OCI-LY1 (cell line): ENCODE results near the gene ASCL2.

Source experiments
- H2AFZ ChIP-seq: fragments of 200-600 bp; sonication (generic), shearing (Covaris generic); 2 replicates; pipeline ENCODE4 v1.6.0; 2014; ENCODE audit warnings: antibody characterized with exemption, mild to moderate bottlenecking, low read length
- H3F3A ChIP-seq: fragments of 200-600 bp; sonication (generic), shearing (Covaris generic); 2 replicates; pipeline ENCODE4 v1.6.0; 2014; ENCODE audit warnings: mild to moderate bottlenecking, antibody characterized with exemption, low read length, moderate library complexity; ENCODE audit not compliant: insufficient read depth
- H3K27ac ChIP-seq: fragments of 200-600 bp; sonication (generic); 2 replicates; pipeline ENCODE4 v1.5.1; 2014; ENCODE audit warnings: low read length, mixed run types, mild to moderate bottlenecking, low read depth; ENCODE audit not compliant: poor library complexity, severe bottlenecking
- H3K27me3 ChIP-seq: fragments of 200-600 bp; sonication (generic); 2 replicates; pipeline ENCODE4 v1.6.0; 2014; ENCODE audit warnings: antibody characterized with exemption, mild to moderate bottlenecking, low read length, moderate library complexity; ENCODE audit not compliant: insufficient read depth
- H3K36me3 ChIP-seq: fragments of 200-600 bp; sonication (generic); 2 replicates; pipeline ENCODE4 v1.6.1; 2014; ENCODE audit warnings: mild to moderate bottlenecking, antibody characterized with exemption, low read length, moderate library complexity, mixed read lengths; ENCODE audit not compliant: insufficient read depth
- H3K4me1 ChIP-seq: fragments of 200-600 bp; sonication (generic); 2 replicates; pipeline ENCODE4 v1.5.1; 2014; ENCODE audit warnings: mild to moderate bottlenecking, low read length, moderate library complexity; ENCODE audit not compliant: insufficient read depth, severe bottlenecking
- H3K4me2 ChIP-seq: fragments of 200-600 bp; sonication (generic), shearing (Covaris generic); 2 replicates; pipeline ENCODE4 v1.6.1; 2014; ENCODE audit warnings: low read length
- H3K4me3 ChIP-seq: fragments of 200-600 bp; sonication (generic); 2 replicates; pipeline ENCODE4 v1.5.1; 2014; ENCODE audit warnings: low read length, low read depth, mild to moderate bottlenecking, mixed read lengths; ENCODE audit not compliant: poor library complexity, severe bottlenecking
- H3K79me2 ChIP-seq: fragments of 200-600 bp; shearing (Covaris generic); 2 replicates; pipeline ENCODE4 v1.6.1; 2016; ENCODE audit warnings: mixed run types, low read length, mixed read lengths; ENCODE audit not compliant: insufficient read depth
- H3K9ac ChIP-seq: fragments of 200-600 bp; sonication (generic), shearing (Covaris generic); 2 replicates; pipeline ENCODE4 v1.6.1; 2014; ENCODE audit warnings: mild to moderate bottlenecking, low read length, mixed read lengths
- H3K9me2 ChIP-seq: fragments of 200-600 bp; sonication (generic), shearing (Covaris generic); 2 replicates; pipeline ENCODE4 v1.6.1; 2014; ENCODE audit warnings: low read depth, mild to moderate bottlenecking, low read length, mixed read lengths
- H3K9me3 ChIP-seq: fragments of 200-600 bp; shearing (Covaris generic); 2 replicates; pipeline ENCODE4 v1.6.1; 2014; ENCODE audit warnings: low read length, mixed read lengths
- H4K20me1 ChIP-seq: fragments of 200-600 bp; sonication (generic), shearing (Covaris generic); 2 replicates; pipeline ENCODE4 v1.6.0; 2016; ENCODE audit warnings: mild to moderate bottlenecking, low read length; ENCODE audit not compliant: insufficient read depth
- CTCF ChIP-seq: fragments of 200-600 bp; sonication (generic), shearing (Covaris generic); IDR thresholded peaks from 2 replicates; pipeline ENCODE4 v1.5.1; 2017; ENCODE audit warnings: mild to moderate bottlenecking, antibody characterized with exemption, low read length, moderate library complexity, mixed read lengths
- EZH2 ChIP-seq: fragments of 200-600 bp; sonication (generic), shearing (Covaris generic); IDR thresholded peaks from 2 replicates; pipeline ENCODE4 v1.8.0; 2017; ENCODE audit warnings: borderline replicate concordance, mixed run types, mild to moderate bottlenecking, antibody characterized with exemption, low read length, moderate library complexity, mixed read lengths

The ASCL2 gene, protein sequence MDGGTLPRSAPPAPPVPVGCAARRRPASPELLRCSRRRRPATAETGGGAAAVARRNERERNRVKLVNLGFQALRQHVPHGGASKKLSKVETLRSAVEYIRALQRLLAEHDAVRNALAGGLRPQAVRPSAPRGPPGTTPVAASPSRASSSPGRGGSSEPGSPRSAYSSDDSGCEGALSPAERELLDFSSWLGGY

DNA sequence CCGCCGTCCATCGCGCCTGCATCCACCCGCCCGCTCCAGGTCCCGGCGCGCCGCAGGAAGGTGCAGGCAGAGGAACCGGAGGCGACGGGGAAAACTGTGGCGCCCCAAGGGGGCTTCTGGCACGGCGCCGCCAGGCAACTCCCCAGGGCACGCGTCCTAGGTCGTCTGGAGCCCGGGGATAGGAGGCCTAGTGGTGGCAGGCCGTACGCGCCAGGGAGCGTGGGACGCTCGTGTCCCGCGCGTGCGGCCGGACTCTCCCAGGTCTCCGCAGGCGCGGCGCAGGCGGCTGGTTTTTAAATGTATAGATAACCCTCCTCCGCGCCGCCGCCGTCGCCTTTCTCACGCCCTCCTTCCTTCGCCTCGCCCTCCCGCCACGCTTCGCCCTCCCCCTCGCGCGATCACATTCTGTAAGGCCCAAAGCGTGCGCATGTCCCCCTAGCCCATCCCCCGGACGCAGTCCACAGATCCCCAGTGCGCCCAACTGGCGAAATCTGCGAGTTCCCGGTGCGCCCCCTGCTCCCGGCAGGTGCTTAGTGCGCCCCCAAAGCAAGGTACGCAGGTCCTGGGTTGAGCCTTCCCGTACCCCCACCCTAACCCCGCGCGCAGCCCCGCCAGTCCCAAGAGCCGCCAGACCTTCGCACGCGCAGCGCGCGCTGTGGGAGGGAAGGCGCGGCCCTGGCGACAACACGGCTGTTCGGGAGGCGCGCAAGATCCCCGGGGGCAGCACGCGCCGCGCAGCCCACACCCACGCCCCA is at the start of gene ASCL2:
Gene ASCL2, minus strand, starts transcription at position 267 of the 755 bp plus-strand sequence. Its CDS starts 256 bp downstream, at position 11.
- no peak within 1 kb of the TSS for H2AFZ ChIP-seq
- H3K4me2 ChIP-seq: no peak within 1 kb of the TSS
- no peak for TF ChIP-seq EZH2
- TF ChIP-seq CTCF: no peak

DNA sequence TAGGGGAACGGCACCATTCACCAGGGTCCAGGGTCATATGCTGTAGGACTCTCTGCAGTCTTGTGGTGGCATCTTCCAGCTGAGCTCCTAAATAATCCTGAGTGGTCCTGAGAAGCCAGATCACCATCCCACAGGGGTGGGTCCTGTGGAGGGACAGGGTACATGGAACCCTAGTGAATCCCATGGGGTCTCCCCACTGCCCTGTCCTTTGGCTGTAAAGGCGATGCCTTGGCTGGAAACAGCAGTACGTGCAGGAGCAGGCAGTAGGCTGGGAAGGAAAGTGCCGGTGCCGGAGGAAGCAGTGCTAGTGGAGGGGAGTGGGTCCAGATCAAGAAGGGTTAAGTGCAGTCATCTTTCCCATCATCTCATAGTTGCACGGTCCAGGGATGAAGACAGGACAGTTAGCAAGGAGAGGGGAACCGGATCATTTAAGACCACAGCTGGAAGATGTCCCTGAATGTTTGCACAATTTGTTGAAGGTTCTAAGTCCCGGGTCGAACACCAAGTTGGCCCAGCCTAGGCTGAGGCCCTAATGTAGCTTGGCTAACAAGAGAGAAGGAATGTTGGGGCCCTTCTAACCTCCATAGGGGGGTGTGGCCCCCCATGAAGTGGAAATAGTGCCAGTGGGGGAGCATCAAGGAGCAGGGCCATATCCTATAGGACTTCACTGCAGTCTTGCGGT is 49.5 kb upstream of the ASCL2 start:
- no peaks in the 10 kb centered on the region for H3K79me2 ChIP-seq
- H3K27ac ChIP-seq: no peak overlapping the region
- no peaks in the 10 kb centered on the region for H3K9me3 ChIP-seq
- H4K20me1 ChIP-seq: no peaks in the 10 kb centered on the region
- no peaks in the 10 kb centered on the region for H3K4me1 ChIP-seq
- H3K4me3 ChIP-seq: no peak overlapping the region
- no peak overlapping the region for H2AFZ ChIP-seq
- no peaks in the 10 kb centered on the region for H3K9me2 ChIP-seq
- TF ChIP-seq EZH2 (no peak), CTCF (no peak)
- H3K36me3 ChIP-seq: no peaks in the 10 kb centered on the region
- H3K9ac ChIP-seq: no peak overlapping the region
- no peak overlapping the region for H3K4me2 ChIP-seq
- H3K27me3 ChIP-seq: no peaks in the 10 kb centered on the region; the same call in 1 of the 2 replicates
- no peaks in the 10 kb centered on the region for H3F3A ChIP-seq

More for the DNA sequence above, at the start of gene ASCL2:
- H3K36me3 ChIP-seq: no peaks in the 10 kb centered on the region
- H4K20me1 ChIP-seq: no peaks in the 10 kb centered on the region
- no peaks in the 10 kb centered on the region for H3K9me2 ChIP-seq
- no peak within 1 kb of the TSS for H3K4me3 ChIP-seq
- no peaks in the 10 kb centered on the region for H3K9me3 ChIP-seq
- no peaks in the 10 kb centered on the region for H3K4me1 ChIP-seq
- no peak within 1 kb of the TSS for H3K27ac ChIP-seq
- no peaks in the 10 kb centered on the region for H3F3A ChIP-seq
- no peak within 1 kb of the TSS for H3K9ac ChIP-seq
- 0 out of 2 replicates have a peak, but pooled peaks cover 4% of the 10 kb centered on the region for H3K27me3 ChIP-seq
- no peaks in the 10 kb centered on the region for H3K79me2 ChIP-seq

GRCh38 chr11:2318707-2319106 is 48.3 kb upstream of the ASCL2 start:
- Histone ChIP-seq H3K27me3 (no peaks in the 10 kb centered on the region; the same call in 1 of the 2 replicates), H3K9me2 (no peaks in the 10 kb centered on the region), H3K27ac (no peak overlapping the region), H3K4me1 (no peaks in the 10 kb centered on the region), H3K9ac (no peak overlapping the region), H3F3A (no peaks in the 10 kb centered on the region), H3K4me3 (no peak overlapping the region), H3K9me3 (no peaks in the 10 kb centered on the region), H3K36me3 (no peaks in the 10 kb centered on the region), H3K79me2 (no peaks in the 10 kb centered on the region), H2AFZ (no peak overlapping the region), H4K20me1 (no peaks in the 10 kb centered on the region), H3K4me2 (no peak overlapping the region)
- no peak for TF ChIP-seq CTCF
